ENCODE data around the gene SDK1.

SDK1 gene

GRCh38 chr7:4218481-4218880, 917.4 kb downstream of the SDK1 start:
- H3K9me3 ChIP-seq (ENCODE audit: insufficient read depth, low read length, severe bottlenecking) = no peaks in the 10 kb centered on the region
- no peak overlapping the region for H3K9ac ChIP-seq (ENCODE audit: low read depth, low read length)
- H3K79me2 ChIP-seq (ENCODE audit: insufficient read depth, low read length) = no peaks in the 10 kb centered on the region
- H4K20me1 ChIP-seq (ENCODE audit: insufficient read depth, low read length) = no peaks in the 10 kb centered on the region
- no peak overlapping the region for H3K4me3 ChIP-seq (ENCODE audit: low read depth in 1 of 2, low read length in 2 of 2)
- H3K27me3 ChIP-seq (ENCODE audit: insufficient read depth, low read length, poor library complexity) = no peaks in the 10 kb centered on the region
- TF ChIP-seq EZH2 (IDR thresholded peaks at IDR 0.05; ENCODE audit: borderline replicate concordance, low read depth, low read length, severe bottlenecking) = no peak
- no peak overlapping the region for H2AFZ ChIP-seq (ENCODE audit: low read depth, low read length)
- no peak for ATAC-seq (ENCODE audit: insufficient read depth, low read depth)
- H3K4me1 ChIP-seq (ENCODE audit: insufficient read depth, low read length) = no peaks in the 10 kb centered on the region
- H3K36me3 ChIP-seq (ENCODE audit: insufficient read depth, low read length) = no peaks in the 10 kb centered on the region
- no peak overlapping the region for H3K4me2 ChIP-seq (ENCODE audit: insufficient read depth, low read length)
- no peak overlapping the region for H3K27ac ChIP-seq (ENCODE audit: low read length)
- DNase-seq = no peak

- no peak overlapping the region for H3K27ac ChIP-seq (ENCODE audit: low read length)
- no peak for TF ChIP-seq EZH2 (IDR thresholded peaks at IDR 0.05; ENCODE audit: borderline replicate concordance, low read depth, low read length, severe bottlenecking)
- TF ChIP-seq CTCF (IDR thresholded peaks at IDR 0.05; ENCODE audit: borderline replicate concordance, extremely low read depth, low read length, poor library complexity, severe bottlenecking) = no peak
- ATAC-seq (ENCODE audit: insufficient read depth, low read depth) = no peak
- no peaks in the 10 kb centered on the region for H3K27me3 ChIP-seq (ENCODE audit: insufficient read depth, low read length, poor library complexity)
- H4K20me1 ChIP-seq (ENCODE audit: insufficient read depth, low read length) = no peaks in the 10 kb centered on the region
- no peaks in the 10 kb centered on the region for H3K4me1 ChIP-seq (ENCODE audit: insufficient read depth, low read length)
- H3K4me3 ChIP-seq (ENCODE audit: low read depth in 1 of 2, low read length in 2 of 2) = no peak overlapping the region
- no peaks in the 10 kb centered on the region for H3K9me3 ChIP-seq (ENCODE audit: insufficient read depth, low read length, severe bottlenecking)
- DNase-seq = no peak
- no peak overlapping the region for H3K4me2 ChIP-seq (ENCODE audit: insufficient read depth, low read length)
- H2AFZ ChIP-seq (ENCODE audit: low read depth, low read length) = no peak overlapping the region
- no peaks in the 10 kb centered on the region for H3K79me2 ChIP-seq (ENCODE audit: insufficient read depth, low read length)
- no peak overlapping the region for H3K9ac ChIP-seq (ENCODE audit: low read depth, low read length)
- no peaks in the 10 kb centered on the region for H3K36me3 ChIP-seq (ENCODE audit: insufficient read depth, low read length)
Observed at GRCh38 chr7:4220011-4220410, 919.0 kb downstream of the SDK1 start.

GRCh38 chr7:4221043-4221442, 920.0 kb downstream of the SDK1 start:
- H2AFZ ChIP-seq (ENCODE audit: low read depth, low read length) = no peak overlapping the region
- H3K9ac ChIP-seq (ENCODE audit: low read depth, low read length) = no peak overlapping the region
- H3K27me3 ChIP-seq (ENCODE audit: insufficient read depth, low read length, poor library complexity) = no peaks in the 10 kb centered on the region
- H3K79me2 ChIP-seq (ENCODE audit: insufficient read depth, low read length) = no peaks in the 10 kb centered on the region
- no peak overlapping the region for H3K4me3 ChIP-seq (ENCODE audit: low read depth in 1 of 2, low read length in 2 of 2)
- no peaks in the 10 kb centered on the region for H3K36me3 ChIP-seq (ENCODE audit: insufficient read depth, low read length)
- no peak overlapping the region for H3K27ac ChIP-seq (ENCODE audit: low read length)
- ATAC-seq (ENCODE audit: insufficient read depth, low read depth) (no peak), DNase-seq (no peak)
- H3K4me2 ChIP-seq (ENCODE audit: insufficient read depth, low read length) = no peak overlapping the region
- no peak for TF ChIP-seq EZH2 (IDR thresholded peaks at IDR 0.05; ENCODE audit: borderline replicate concordance, low read depth, low read length, severe bottlenecking)
- no peak for TF ChIP-seq CTCF (IDR thresholded peaks at IDR 0.05; ENCODE audit: borderline replicate concordance, extremely low read depth, low read length, poor library complexity, severe bottlenecking)
- no peaks in the 10 kb centered on the region for H3K4me1 ChIP-seq (ENCODE audit: insufficient read depth, low read length)
- H4K20me1 ChIP-seq (ENCODE audit: insufficient read depth, low read length) = no peaks in the 10 kb centered on the region
- H3K9me3 ChIP-seq (ENCODE audit: insufficient read depth, low read length, severe bottlenecking) = no peaks in the 10 kb centered on the region

- no peaks in the 10 kb centered on the region for H3K79me2 ChIP-seq (ENCODE audit: insufficient read depth, low read length)
- no peaks in the 10 kb centered on the region for H3K4me1 ChIP-seq (ENCODE audit: insufficient read depth, low read length)
- H3K27me3 ChIP-seq (ENCODE audit: insufficient read depth, low read length, poor library complexity) = no peaks in the 10 kb centered on the region
- H3K4me2 ChIP-seq (ENCODE audit: insufficient read depth, low read length) = no peak overlapping the region
- no peaks in the 10 kb centered on the region for H3K36me3 ChIP-seq (ENCODE audit: insufficient read depth, low read length)
- ATAC-seq (ENCODE audit: insufficient read depth, low read depth) = no peak
- H3K4me3 ChIP-seq (ENCODE audit: low read depth in 1 of 2, low read length in 2 of 2) = no peak overlapping the region
- H3K9me3 ChIP-seq (ENCODE audit: insufficient read depth, low read length, severe bottlenecking) = no peaks in the 10 kb centered on the region
- H2AFZ ChIP-seq (ENCODE audit: low read depth, low read length) = no peak overlapping the region
- no peak overlapping the region for H3K27ac ChIP-seq (ENCODE audit: low read length)
- no peak overlapping the region for H3K9ac ChIP-seq (ENCODE audit: low read depth, low read length)
- H4K20me1 ChIP-seq (ENCODE audit: insufficient read depth, low read length) = no peaks in the 10 kb centered on the region
- TF ChIP-seq CTCF (IDR thresholded peaks at IDR 0.05; ENCODE audit: borderline replicate concordance, extremely low read depth, low read length, poor library complexity, severe bottlenecking) (no peak), EZH2 (IDR thresholded peaks at IDR 0.05; ENCODE audit: borderline replicate concordance, low read depth, low read length, severe bottlenecking) (no peak)
- no peak for DNase-seq
Observed at GRCh38 chr7:4222676-4223075, 921.6 kb downstream of the SDK1 start.
